A549 (cell line): ENCODE data around the gene LAMC2. TPM values are rescaled to one million over a fixed set of nuclear protein-coding genes. Genes with fewer than 3 reads are reported as not detected.

ENCODE experiments used
- ATAC-seq, 2 experiments: fragments of 200-7000 bp in 1 of 2; fragments of >200 bp in 1 of 2; cut with Nextera tagmentation in 1 of 2; cut with Tn5 transposase in 1 of 2; 3 replicates each; pipeline versions ENCODE4 v1.8.0 to v1.9.1; 2018 to 2020; ENCODE audit warnings: mild to moderate bottlenecking in 1 of 2, moderate library complexity in 1 of 2
- CTCF ChIA-PET: fragments of 300-600 bp; sonication (Branson Sonifier 250); formaldehyde crosslinking; extraction: SDS; loops from one replicate; lab custom pipeline; 2021; ENCODE audit warnings: antibody characterized with exemption, inconsistent platforms; lab: Yijun Ruan, JAX
- POLR2A ChIA-PET: fragments of 350-600 bp; formaldehyde crosslinking; extraction: SDS; loops from one replicate; lab custom pipeline; 2021; ENCODE audit warnings: antibody characterized with exemption, inconsistent platforms; lab: Yijun Ruan, JAX
- DNase-seq, 2 experiments: peaks; one replicate each; pipeline versions ENCODE4 v3.0.0 to v3.0.0-alpha.2; 2011 to 2016; ENCODE audit warnings: low read depth in 1 of 2, low spot score in 1 of 2
- FAIRE-seq: peaks from 2 replicates; lab custom pipeline; 2011; peaks lifted over from hg19 to GRCh38; lab: Jason Lieb, UNC
- H3K27ac ChIP-seq, 2 experiments: fragments of >200 bp; sonication (Bioruptor Twin); formaldehyde crosslinking; 3 replicates each; pipeline ENCODE4 v1.5.1; 2016 to 2017
- H3K4me1 ChIP-seq: fragments of >200 bp; sonication (Bioruptor Twin); formaldehyde crosslinking; 3 replicates; pipeline ENCODE4 v1.6.1; 2016
- H3K4me2 ChIP-seq: fragments of >200 bp; sonication (Bioruptor Twin); formaldehyde crosslinking; 3 replicates; pipeline ENCODE4 v1.6.1; 2016
- H3K4me3 ChIP-seq: fragments of >200 bp; sonication (Bioruptor Twin); formaldehyde crosslinking; 3 replicates; pipeline ENCODE4 v1.5.1; 2016
- H3K9me3 ChIP-seq: fragments of >200 bp; sonication (Bioruptor Twin); formaldehyde crosslinking; 3 replicates; pipeline ENCODE4 v1.6.1; 2016
- BCL3 ChIP-seq: fragments of >200 bp; sonication (Bioruptor Twin); formaldehyde crosslinking; IDR thresholded peaks from 3 replicates; pipeline ENCODE4 v1.6.1; 2016
- CBX2 ChIP-seq: fragments of 200-600 bp; sonication (generic); IDR thresholded peaks from 2 replicates; pipeline ENCODE4 v1.6.1; 2016; ENCODE audit warnings: low read depth, mild to moderate bottlenecking, borderline replicate concordance
- CEBPB ChIP-seq, 2 experiments: fragments of >200 bp in 1 of 2; sonication (Bioruptor Twin) in 1 of 2; formaldehyde crosslinking in 1 of 2; IDR thresholded peaks; 2 replicates each; pipeline ENCODE4 v1.6.1; 2012 to 2016
- EHF ChIP-seq: fragments of 250-450 bp; sonication (Bioruptor Pico); IDR thresholded peaks from 2 replicates; pipeline ENCODE4 v1.5.0; 2020; ENCODE audit warnings: mild to moderate bottlenecking
- EP300 ChIP-seq, 2 experiments: fragments of >200 bp; sonication (Bioruptor Twin); formaldehyde crosslinking; IDR thresholded peaks; 2 replicates in 1 of 2; 3 replicates in 1 of 2; pipeline ENCODE4 v1.6.1; 2016 to 2017
- ESRRA ChIP-seq: fragments of 150-350 bp; IDR thresholded peaks from 2 replicates; pipeline ENCODE4 v1.6.1; 2014; ENCODE audit warnings: mild to moderate bottlenecking, low read length, borderline replicate concordance
- HDAC2 ChIP-seq: fragments of 200-600 bp; sonication (generic); IDR thresholded peaks from 2 replicates; pipeline ENCODE4 v1.6.1; 2016
- HES2 ChIP-seq: fragments of >200 bp; sonication (Bioruptor Twin); formaldehyde crosslinking; IDR thresholded peaks from 2 replicates; pipeline ENCODE4 v1.6.1; 2016
- HMGXB4 ChIP-seq: fragments of 250-450 bp; sonication (Bioruptor Pico); IDR thresholded peaks from 2 replicates; pipeline ENCODE4 v1.5.0; 2021; ENCODE audit warnings: mild to moderate bottlenecking, moderate library complexity, borderline replicate concordance
- HOXA7 ChIP-seq: fragments of 250-450 bp; sonication (Bioruptor Pico); IDR thresholded peaks from 2 replicates; pipeline ENCODE4 v1.5.0; 2020; ENCODE audit warnings: mild to moderate bottlenecking, moderate library complexity
- KDM1A ChIP-seq: fragments of 200-600 bp; sonication (generic); IDR thresholded peaks from 2 replicates; pipeline ENCODE4 v1.6.1; 2016; ENCODE audit warnings: low read depth, mild to moderate bottlenecking
- MAFK ChIP-seq: fragments of 450-650 bp; IDR thresholded peaks from 2 replicates; pipeline ENCODE4 v1.6.1; 2014; ENCODE audit not compliant: partially characterized antibody
- MYC ChIP-seq: IDR thresholded peaks from 2 replicates; pipeline ENCODE4 v1.6.1; 2012; ENCODE audit warnings: mild to moderate bottlenecking, inconsistent platforms, low read length, improper control_type of control experiment, borderline replicate concordance
- NFE2L2 ChIP-seq: fragments of 150-350 bp; conservative IDR thresholded peaks from 2 replicates; pipeline ENCODE4 v1.6.1; 2014; ENCODE audit warnings: low read length
- NPAS2 ChIP-seq: fragments of 250-450 bp; sonication (Bioruptor Pico); IDR thresholded peaks from 2 replicates; pipeline ENCODE4 v1.8.0; 2022; ENCODE audit warnings: mild to moderate bottlenecking, moderate library complexity, borderline replicate concordance
- PHF8 ChIP-seq: fragments of 200-600 bp; sonication (generic); IDR thresholded peaks from 2 replicates; pipeline ENCODE4 v1.6.1; 2016; ENCODE audit warnings: low read depth, mild to moderate bottlenecking, antibody characterized with exemption, moderate library complexity, borderline replicate concordance
- POLR2A ChIP-seq: IDR thresholded peaks from 2 replicates; pipeline ENCODE4 v1.6.1; 2012; ENCODE audit warnings: mild to moderate bottlenecking, low read length
- RAD21 ChIP-seq, 2 experiments: fragments of >200 bp in 1 of 2; sonication (Bioruptor Twin) in 1 of 2; formaldehyde crosslinking in 1 of 2; IDR thresholded peaks in 1 of 2; conservative IDR thresholded peaks in 1 of 2; 2 replicates in 1 of 2; 3 replicates in 1 of 2; pipeline ENCODE4 v1.6.1; 2012 to 2018; ENCODE audit warnings: inconsistent platforms in 1 of 2
- RARB ChIP-seq: fragments of 250-450 bp; sonication (Bioruptor Pico); IDR thresholded peaks from 2 replicates; pipeline ENCODE4 v1.8.0; 2021; ENCODE audit warnings: mild to moderate bottlenecking, moderate library complexity
- REST ChIP-seq: fragments of 200-600 bp; sonication (generic); IDR thresholded peaks from 2 replicates; pipeline ENCODE4 v1.6.1; 2016; ENCODE audit warnings: antibody characterized with exemption, mild to moderate bottlenecking, moderate library complexity
- RNF2 ChIP-seq: fragments of 200-600 bp; sonication (generic); IDR thresholded peaks from 2 replicates; pipeline ENCODE4 v1.6.1; 2016; ENCODE audit warnings: low read depth, mild to moderate bottlenecking, antibody characterized with exemption, moderate library complexity, borderline replicate concordance
- USF2 ChIP-seq: fragments of 450-650 bp; IDR thresholded peaks from 2 replicates; pipeline ENCODE4 v1.6.1; 2014; ENCODE audit warnings: antibody characterized with exemption
- ZFP36 ChIP-seq: fragments of 450-650 bp; IDR thresholded peaks from 2 replicates; pipeline ENCODE4 v1.6.1; 2014; ENCODE audit warnings: borderline replicate concordance; ENCODE audit not compliant: partially characterized antibody
- WGBS: methylation state at CpG from one replicate; pipeline ENCODE4 v1.1.6; 2017; ENCODE audit errors: missing lambda C conversion rate; 5-methylcytosine and 5-hydroxymethylcytosine counted together
- polyA plus RNA-seq, 4 experiments: library from polyadenylated mRNA; depleted of rRNA in 3 of 4; stranded (reverse); fragments of >200 nt; fragmentation: RNase III in 1 of 4; extraction: RNeasy Plus Mini Kit Qiagen cat#74134 plus additional on column Dnase treatment in 1 of 4; gene quantifications; 2 replicates in 3 of 4; 3 replicates in 1 of 4; pipeline ENCODE4 v1.2.3, GENCODE V29; 2011 to 2017

LAMC2 gene
- polyA plus RNA-seq, 2 of the 4 experiments (the other 2 are of a cell fraction), result 8.5 to 24.1 TPM

- no peak for TF ChIP-seq NFE2L2
- TF ChIP-seq, all 56 proteins: peak for 0
These were observed 36.8 kb downstream of the LAMC2 start (continued) for GRCh38 chr1:183222909-183223308.

- ATAC-seq (no peak), FAIRE-seq (no peak), DNase-seq (no peak)
- Histone ChIP-seq H3K9me3 (no peaks in the 10 kb centered on the region), H3K27ac (no peak overlapping the region), H3K4me2 (no peak overlapping the region), H3K4me1 (no peaks in the 10 kb centered on the region)
- CTCF ChIA-PET, result interaction anchor here (0.9 to 6.0 kb wide), 4 partner anchors 11 to 261 kb away, joined by 3 to 40 read pairs (median 12); no protein-coding TSS in a partner anchor
- POLR2A ChIA-PET, result no interaction called here
- 86% methylated on average over 3 of the region's 3 CpGs for WGBS
- no peak for TF ChIP-seq RARB (CRISPR knock-in tag)
- TF ChIP-seq, all 56 proteins: peak for 0
- no peak overlapping the region for H3K4me3 ChIP-seq
These were observed 37.4 kb downstream of the LAMC2 start for GRCh38 chr1:183223467-183223866.

- DNase-seq, result no peak
- 85% methylated on average over 4 of the region's 4 CpGs for WGBS
- no peak overlapping the region for H3K4me2 ChIP-seq
- peaks cover 14% of the 10 kb centered on the region for H3K4me1 ChIP-seq
- H3K9me3 ChIP-seq, result no peaks in the 10 kb centered on the region
- no peak overlapping the region for H3K4me3 ChIP-seq
- no peak for FAIRE-seq
- ChIA-PET POLR2A (no interaction called here), CTCF (interaction anchor here (1.9 to 6.0 kb wide), 2 partner anchors 9 to 264 kb away, joined by 10 to 40 read pairs; no protein-coding TSS in a partner anchor)
- ATAC-seq, result no peak
- no peak for TF ChIP-seq POLR2A
- TF ChIP-seq CEBPB (IDR thresholded peaks at IDR 0.05), result no peak
- no peak for TF ChIP-seq ZFP36
- no peak for TF ChIP-seq HDAC2
- TF ChIP-seq HOXA7, result no peak
- TF ChIP-seq CBX2, result no peak
- TF ChIP-seq REST, result no peak
- no peak for TF ChIP-seq USF2
- no peak overlapping the region for H3K27ac ChIP-seq
These were observed 40.3 kb downstream of the LAMC2 start for GRCh38 chr1:183226361-183226760.

- POLR2A ChIA-PET, result no interaction called here
- no peak overlapping the region for H3K27ac ChIP-seq
- ATAC-seq (no peak), DNase-seq (no peak), FAIRE-seq (no peak)
- no peak overlapping the region for H3K4me3 ChIP-seq
- peaks cover 18% of the 10 kb centered on the region for H3K4me1 ChIP-seq
- H3K9me3 ChIP-seq, result no peaks in the 10 kb centered on the region
- no peak overlapping the region for H3K4me2 ChIP-seq
- CTCF ChIA-PET, result interaction anchor here (0.8 to 6.0 kb wide), 19 partner anchors 10 to 268 kb away, joined by 3 to 40 read pairs (median 4); no protein-coding TSS in a partner anchor
- WGBS, result 82% methylated on average over 4 of the region's 4 CpGs
- TF ChIP-seq EHF, result no peak
- TF ChIP-seq BCL3, result no peak
- no peak for TF ChIP-seq CEBPB (IDR thresholded peaks at IDR 0.05)
- no peak for TF ChIP-seq RNF2
- no peak for TF ChIP-seq MYC
- no peak for TF ChIP-seq CBX2
- TF ChIP-seq EP300 (IDR thresholded peaks at IDR 0.05), result no peak
- TF ChIP-seq KDM1A, result no peak
- no peak for TF ChIP-seq MAFK
- TF ChIP-seq HMGXB4 (CRISPR knock-in tag), result no peak
- no peak for TF ChIP-seq ESRRA
- TF ChIP-seq RAD21 (conservative IDR thresholded peaks at IDR 0.05 in 1 of 2, IDR thresholded peaks at IDR 0.05 in 1 of 2), result no peak
- TF ChIP-seq NPAS2 (CRISPR knock-in tag), result no peak
- no peak for TF ChIP-seq PHF8
- no peak for TF ChIP-seq HES2
These were observed 40.9 kb downstream of the LAMC2 start for GRCh38 chr1:183226963-183227362.
